GM12878 (cell line): ENCODE measurements around the gene TSHZ2. TPM values are rescaled to one million over a fixed set of nuclear protein-coding genes. Genes with fewer than 3 reads are reported as not detected.

ENCODE experiments used
- ATAC-seq: fragments of 200-7000 bp; cut with Tn5 transposase; 3 replicates; pipeline ENCODE4 v1.9.1; 2020; ENCODE audit warnings: mild to moderate bottlenecking, moderate library complexity
- BruUV-seq: library from RNA; stranded (reverse); fragments of 400-500 nt; replicated peaks from 2 replicates; lab custom pipeline; 2021; lab: Mats Ljungman, UMichigan
- CTCF ChIA-PET: fragments of 300-600 bp; sonication (Branson Sonifier 250); formaldehyde crosslinking; extraction: SDS; loops from one replicate; lab custom pipeline; 2021; ENCODE audit warnings: inconsistent platforms; lab: Yijun Ruan, JAX
- POLR2A ChIA-PET: fragments of 350-600 bp; formaldehyde crosslinking; extraction: SDS; loops from one replicate; lab custom pipeline; 2021; ENCODE audit warnings: inconsistent platforms; lab: Charles Lee
- RAD21 ChIA-PET: fragments of 300-600 bp; sonication (Branson Sonifier 250); formaldehyde crosslinking; loops from one replicate; lab custom pipeline; 2023; ENCODE audit warnings: antibody characterized with exemption; ENCODE audit not compliant: unreplicated experiment; lab: Charles Lee
- SMC1A ChIA-PET: fragments of 300-600 bp; sonication (Branson Sonifier 250); formaldehyde crosslinking; loops from one replicate; lab custom pipeline; 2023; ENCODE audit not compliant: unreplicated experiment, uncharacterized antibody; lab: Charles Lee
- DNase-seq: peaks from one replicate; pipeline ENCODE4 v3.0.0-alpha.2; 2011; ENCODE audit warnings: low read depth, low spot score
- FAIRE-seq: peaks from 3 replicates; lab custom pipeline; 2011; peaks lifted over from hg19 to GRCh38; lab: Jason Lieb, UNC
- H2AFZ ChIP-seq: 2 replicates; pipeline ENCODE4 v1.6.0; 2011; ENCODE audit warnings: low read depth, low read length, control low read depth; ENCODE audit not compliant: control insufficient read depth
- H3K27ac ChIP-seq: 2 replicates; pipeline ENCODE4 v1.5.1; 2011; ENCODE audit warnings: control low read depth; ENCODE audit not compliant: control insufficient read depth, insufficient read depth
- H3K27me3 ChIP-seq, 2 experiments: replicated peaks in 1 of 2; 2 replicates each; pipeline versions ENCODE4 v1.6.0 to v1.6.1; 2011; ENCODE audit warnings: low read length in 1 of 2; ENCODE audit not compliant: control insufficient read depth in 2 of 2, insufficient read depth in 2 of 2
- H3K36me3 ChIP-seq, 2 experiments: 2 replicates each; pipeline ENCODE4 v1.5.1; 2011; ENCODE audit warnings: low read length in 1 of 2; ENCODE audit not compliant: control insufficient read depth in 2 of 2, insufficient read depth in 2 of 2
- H3K4me1 ChIP-seq: 2 replicates; pipeline ENCODE4 v1.6.1; 2011; ENCODE audit warnings: mild to moderate bottlenecking, low read length, moderate library complexity, mixed read lengths; ENCODE audit not compliant: control insufficient read depth, insufficient read depth
- H3K4me2 ChIP-seq: 2 replicates; pipeline ENCODE4 v1.6.0; 2011; ENCODE audit warnings: control low read depth; ENCODE audit not compliant: control insufficient read depth, insufficient read depth
- H3K4me3 ChIP-seq: fragments of 200-600 bp; sonication (generic); 2 replicates; pipeline ENCODE4 v1.5.1; 2016
- H3K79me2 ChIP-seq: 2 replicates; pipeline ENCODE4 v1.6.0; 2011; ENCODE audit warnings: low read length; ENCODE audit not compliant: control insufficient read depth, insufficient read depth
- H3K9ac ChIP-seq: 2 replicates; pipeline ENCODE4 v1.8.0; 2011; ENCODE audit warnings: low read length, control low read depth, mixed read lengths; ENCODE audit not compliant: control insufficient read depth, insufficient read depth
- H3K9me3 ChIP-seq: replicated peaks from 3 replicates; pipeline ENCODE4 v1.5.1; 2011; ENCODE audit warnings: mild to moderate bottlenecking, low read length; ENCODE audit not compliant: control insufficient read depth, insufficient read depth
- H4K20me1 ChIP-seq: 2 replicates; pipeline ENCODE4 v1.6.0; 2011; ENCODE audit not compliant: control insufficient read depth, insufficient read depth
- CBX5 ChIP-seq: sonication (generic); IDR thresholded peaks from 2 replicates; pipeline ENCODE4 v1.6.1; 2016; ENCODE audit warnings: low read depth, moderate library complexity, mild to moderate bottlenecking, inconsistent platforms
- CEBPZ ChIP-seq: fragments of 150-350 bp; IDR thresholded peaks from 2 replicates; pipeline ENCODE4 v1.6.1; 2016; ENCODE audit warnings: low read depth, low read length
- CHD2 ChIP-seq: IDR thresholded peaks from 2 replicates; pipeline ENCODE4 v1.6.1; 2011; ENCODE audit warnings: low read depth, low read length, improper control_type of control experiment, borderline replicate concordance
- EED ChIP-seq: sonication (generic); IDR thresholded peaks from 2 replicates; pipeline ENCODE4 v1.6.1; 2016; ENCODE audit warnings: antibody characterized with exemption, low read depth
- ETV6 ChIP-seq, 2 experiments: fragments of 450-650 bp in 1 of 2; IDR thresholded peaks in 1 of 2; conservative IDR thresholded peaks in 1 of 2; 2 replicates each; pipeline ENCODE4 v1.6.1; 2014; ENCODE audit warnings: antibody characterized with exemption in 1 of 2, borderline replicate concordance in 1 of 2, low read depth in 1 of 2, mild to moderate bottlenecking in 1 of 2, moderate library complexity in 1 of 2
- GATAD2B ChIP-seq: fragments of 450-650 bp; conservative IDR thresholded peaks from 2 replicates; pipeline ENCODE4 v1.6.1; 2017; ENCODE audit warnings: low read depth, mild to moderate bottlenecking, moderate library complexity
- HDAC6 ChIP-seq: fragments of 200-600 bp; sonication (generic); IDR thresholded peaks from one replicate; pipeline ENCODE4 v1.8.0; 2017; ENCODE audit warnings: antibody characterized with exemption; ENCODE audit not compliant: unreplicated experiment
- MLLT1 ChIP-seq: fragments of 450-650 bp; IDR thresholded peaks from 2 replicates; pipeline ENCODE4 v1.6.1; 2016; ENCODE audit warnings: mild to moderate bottlenecking
- POU2F2 ChIP-seq: IDR thresholded peaks from 3 replicates; pipeline ENCODE4 v1.6.1; 2011; ENCODE audit warnings: low read depth, mild to moderate bottlenecking, low read length, borderline replicate concordance
- RBBP5 ChIP-seq: fragments of 200-600 bp; sonication (generic); conservative IDR thresholded peaks from 2 replicates; pipeline ENCODE4 v1.6.1; 2016
- RFX5 ChIP-seq: IDR thresholded peaks from 2 replicates; pipeline ENCODE4 v1.6.1; 2011; ENCODE audit warnings: low read depth, low read length, improper control_type of control experiment
- RUNX3 ChIP-seq: IDR thresholded peaks from 2 replicates; pipeline ENCODE4 v1.6.1; 2012; ENCODE audit warnings: low read length, inconsistent platforms
- SIN3A ChIP-seq: IDR thresholded peaks from 2 replicates; pipeline ENCODE4 v1.6.1; 2012; ENCODE audit warnings: low read depth, low read length, improper control_type of control experiment
- SMARCA5 ChIP-seq: fragments of 450-650 bp; IDR thresholded peaks from 2 replicates; pipeline ENCODE4 v1.6.1; 2017; ENCODE audit warnings: mild to moderate bottlenecking
- SREBF1 ChIP-seq: IDR thresholded peaks from 2 replicates; pipeline ENCODE4 v1.6.1; 2012; ENCODE audit warnings: mild to moderate bottlenecking, low read length
- SRF ChIP-seq, 2 experiments: IDR thresholded peaks; 2 replicates each; pipeline ENCODE4 v1.6.1; 2011; ENCODE audit warnings: low read depth in 2 of 2, low read length in 2 of 2, mild to moderate bottlenecking in 1 of 2, moderate library complexity in 1 of 2
- TAF1 ChIP-seq: IDR thresholded peaks from 2 replicates; pipeline ENCODE4 v1.6.1; 2011; ENCODE audit warnings: mild to moderate bottlenecking, low read depth, low read length, borderline replicate concordance
- TBL1XR1 ChIP-seq: IDR thresholded peaks from 2 replicates; pipeline ENCODE4 v1.6.1; 2012; ENCODE audit warnings: low read depth, low read length, improper control_type of control experiment
- WRNIP1 ChIP-seq: IDR thresholded peaks from 2 replicates; pipeline ENCODE4 v1.6.1; 2011; ENCODE audit warnings: low read depth, low read length, improper control_type of control experiment, borderline replicate concordance
- WGBS: methylation state at CpG from one replicate; pipeline ENCODE4 v1.1.6; 2016; ENCODE audit warnings: low lambda C conversion rate; ENCODE audit not compliant: insufficient replicate concordance, insufficient coverage; ENCODE audit errors: missing lambda C conversion rate; 5-methylcytosine and 5-hydroxymethylcytosine counted together
- in situ Hi-C: fragments of 300-500 bp; cut with MboI; formaldehyde crosslinking; loops from 9 replicates; pipeline ENCODE4 v1.14.3; 2018; ENCODE audit warnings: mixed read lengths
- intact Hi-C: fragments of 100-400 bp; cut with micrococcal nuclease; formaldehyde crosslinking; loops from one replicate; pipeline ENCODE4 v1.14.2; 2022; ENCODE audit not compliant: unreplicated experiment
- polyA plus RNA-seq, 11 experiments: library from polyadenylated mRNA; depleted of rRNA in 4 of 11; unstranded in 6 of 11; stranded (reverse) in 5 of 11; fragments of >200 nt; fragmentation: Nextera tagmentation in 4 of 11; fragmentation: Illumina TruSeq in 1 of 11; extraction: Ambion mirVana in 4 of 11; extraction: Trizol in 1 of 11; gene quantifications; 1 replicate in 1 of 11; 2 replicates in 10 of 11; pipeline versions ENCODE4 v1.2.1 to v1.2.3, GENCODE V29; 2011 to 2016; ENCODE audit warnings: inconsistent platforms in 2 of 11, missing spikeins in 2 of 11, low read depth in 1 of 11
- total RNA-seq, 4 experiments: library from RNA; depleted of rRNA in 3 of 4; stranded (reverse); fragments of >200 nt in 3 of 4; fragmentation: Illumina TruSeq in 1 of 4; extraction: Trizol in 1 of 4; gene quantifications; 2 replicates each; pipeline versions ENCODE4 v1.2.1 to v1.2.3, GENCODE V29; 2013 to 2021
- TF ChIP-seq, protein P1 (sequence below): fragments of 450-650 bp; conservative IDR thresholded peaks from 2 replicates; pipeline ENCODE4 v1.6.1; 2017; ENCODE audit warnings: mild to moderate bottlenecking, moderate library complexity

Gene TSHZ2
- total and polyA plus RNA-seq, 10 of the 15 experiments (the other 5 are each of a cell fraction or from before 2014, with no cell fraction given): 0.01 to 0.86 (median 0.13) TPM; not detected in 2

DNA sequence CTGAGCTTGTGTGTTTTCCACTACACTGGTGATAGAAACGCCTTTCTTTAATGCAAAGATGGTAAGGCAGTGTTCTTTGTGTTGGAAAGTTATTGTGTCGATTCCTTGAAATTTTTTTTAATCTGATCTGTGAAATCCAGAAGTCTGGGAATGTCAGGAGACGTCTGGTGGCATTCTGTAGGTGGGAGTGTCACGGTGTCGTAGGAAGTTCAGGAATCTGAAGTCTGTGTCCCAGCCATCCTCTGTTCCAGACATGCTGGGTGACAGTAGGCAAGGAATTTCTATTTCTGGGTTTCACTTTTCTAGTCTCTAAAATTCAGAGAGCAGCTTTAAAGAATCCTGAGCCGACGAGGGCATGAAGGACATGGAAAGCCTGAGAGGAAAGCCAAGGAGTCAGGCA is 397.7 kb downstream of the TSHZ2 start:
- H3K9ac ChIP-seq: no peak overlapping the region
- DNase-seq: no peak
- H3K27me3 ChIP-seq: no peaks in the 10 kb centered on the region
- TF ChIP-seq TBL1XR1 (no peak), RUNX3 (no peak), SRF (IDR thresholded peaks at IDR 0.05; ENCODE audit: low read depth in 2 of 2, low read length in 2 of 2) (no peak), EED (no peak), SREBF1 (no peak), SIN3A (no peak), TAF1 (no peak), MLLT1 (no peak), CBX5 (no peak), ETV6 (conservative IDR thresholded peaks at IDR 0.05 in 1 of 2, IDR thresholded peaks at IDR 0.05 in 1 of 2; ENCODE audit: borderline replicate concordance in 1 of 2, low read depth in 1 of 2) (no peak), SMARCA5 (no peak), RFX5 (no peak), CEBPZ (no peak), CHD2 (no peak), HDAC6 (no peak), WRNIP1 (no peak), RBBP5 (no peak), GATAD2B (no peak), POU2F2 (no peak)
- TF ChIP-seq, protein P1, sequence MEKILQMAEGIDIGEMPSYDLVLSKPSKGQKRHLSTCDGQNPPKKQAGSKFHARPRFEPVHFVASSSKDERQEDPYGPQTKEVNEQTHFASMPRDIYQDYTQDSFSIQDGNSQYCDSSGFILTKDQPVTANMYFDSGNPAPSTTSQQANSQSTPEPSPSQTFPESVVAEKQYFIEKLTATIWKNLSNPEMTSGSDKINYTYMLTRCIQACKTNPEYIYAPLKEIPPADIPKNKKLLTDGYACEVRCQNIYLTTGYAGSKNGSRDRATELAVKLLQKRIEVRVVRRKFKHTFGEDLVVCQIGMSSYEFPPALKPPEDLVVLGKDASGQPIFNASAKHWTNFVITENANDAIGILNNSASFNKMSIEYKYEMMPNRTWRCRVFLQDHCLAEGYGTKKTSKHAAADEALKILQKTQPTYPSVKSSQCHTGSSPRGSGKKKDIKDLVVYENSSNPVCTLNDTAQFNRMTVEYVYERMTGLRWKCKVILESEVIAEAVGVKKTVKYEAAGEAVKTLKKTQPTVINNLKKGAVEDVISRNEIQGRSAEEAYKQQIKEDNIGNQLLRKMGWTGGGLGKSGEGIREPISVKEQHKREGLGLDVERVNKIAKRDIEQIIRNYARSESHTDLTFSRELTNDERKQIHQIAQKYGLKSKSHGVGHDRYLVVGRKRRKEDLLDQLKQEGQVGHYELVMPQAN: no peak
- TF ChIP-seq, all 136 proteins: peak for 0
- Histone ChIP-seq H4K20me1 (no peaks in the 10 kb centered on the region), H3K4me1 (no peaks in the 10 kb centered on the region), H3K9me3 (no peaks in the 10 kb centered on the region), H3K4me3 (no peak overlapping the region), H3K4me2 (no peak overlapping the region), H3K27ac (no peak overlapping the region), H3K36me3 (no peaks in the 10 kb centered on the region), H2AFZ (no peak overlapping the region), H3K79me2 (no peaks in the 10 kb centered on the region)
- ChIA-PET RAD21 (no interaction called here), CTCF (no interaction called here), POLR2A (no interaction called here), SMC1A (no interaction called here)
- WGBS: 25% methylated on average over 7 of the region's 7 CpGs
- FAIRE-seq: no peak
- intact Hi-C loops (no loop called here), in situ Hi-C loops (no loop called here)
- ATAC-seq: no peak
- no TSS peak for BruUV-seq
